ENCODE data around the gene CNNM4. TPM values are rescaled to one million over a fixed set of nuclear protein-coding genes. Genes with fewer than 3 reads are reported as not detected.

Gene CNNM4
- total RNA-seq, 2 experiments from 2014 or later: 5.1 to 5.8 TPM

DNA sequence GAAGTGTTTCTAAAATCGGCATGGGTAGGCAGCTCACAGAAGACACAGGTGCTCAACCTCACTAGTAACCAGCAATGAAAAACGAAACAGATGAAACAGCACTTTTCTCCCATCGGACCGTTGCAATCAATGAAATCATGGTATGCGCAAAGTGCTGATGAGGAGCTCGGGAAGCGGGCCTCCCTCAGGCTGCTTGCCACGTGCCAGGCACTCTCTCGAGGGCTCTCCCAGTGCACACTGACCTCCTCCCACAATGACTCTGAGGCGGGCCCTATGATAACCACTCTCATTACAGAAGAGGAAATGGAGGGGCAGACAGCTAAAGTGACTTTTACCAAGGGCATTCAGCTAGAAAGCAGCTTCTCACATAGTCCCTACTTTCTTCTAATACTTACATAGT lies 86.9 kb downstream of the CNNM4 start:
- H3K4me1 Mint-ChIP-seq (ENCODE audit: low read depth): no peaks in the 10 kb centered on the region
- no peak for TF ChIP-seq CTCF (IDR thresholded peaks at IDR 0.05)
- no peaks in the 10 kb centered on the region for H3K27me3 Mint-ChIP-seq
- POLR2A ChIA-PET: interaction anchor here (0.9 to 1.5 kb wide), 3 partner anchors 9 to 13 kb away, joined by 3 to 7 read pairs (median 4); partner anchors contain the start of gene ANKRD39
- intact Hi-C loops (cut with micrococcal nuclease): no loop called here
- H3K27ac Mint-ChIP-seq: no peak overlapping the region
- H3K4me3 Mint-ChIP-seq: no peak overlapping the region
- H3K9me3 Mint-ChIP-seq: no peaks in the 10 kb centered on the region
- H3K36me3 Mint-ChIP-seq (ENCODE audit: low read depth): peaks cover 11% of the 10 kb centered on the region
- no peak for ATAC-seq
- CTCF ChIA-PET: interaction anchor here (1.3 to 4.3 kb wide), 3 partner anchors 10 to 104 kb away, joined by 3 to 18 read pairs (median 5); partner anchors contain the start of gene ANKRD39
- DNase-seq: no peak

DNA sequence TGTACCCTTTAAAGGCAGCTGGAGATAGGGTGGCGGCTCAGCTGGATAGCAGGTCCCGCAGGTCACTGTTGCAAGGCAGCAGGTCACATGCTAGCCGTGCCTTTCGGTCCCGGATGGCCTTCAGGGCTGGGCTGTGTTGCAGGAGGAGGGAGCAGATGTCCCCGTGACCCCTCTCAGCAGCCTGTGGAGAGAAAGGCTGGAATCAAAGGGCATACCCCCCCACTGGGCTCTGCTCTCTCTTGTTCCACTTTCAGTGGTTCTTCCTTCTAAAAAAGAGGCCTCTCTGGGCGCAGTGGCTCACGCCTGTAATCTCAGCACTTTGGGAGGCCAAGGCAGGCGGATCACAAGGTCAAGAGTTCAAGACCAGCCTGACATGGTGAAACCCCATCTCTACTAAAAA lies 87.6 kb downstream of the CNNM4 start:
- Mint-ChIP-seq H3K36me3 (ENCODE audit: low read depth) (peaks cover 17% of the 10 kb centered on the region), H3K27me3 (no peaks in the 10 kb centered on the region), H3K27ac (no peak overlapping the region), H3K4me3 (no peak overlapping the region), H3K9me3 (no peaks in the 10 kb centered on the region), H3K4me1 (ENCODE audit: low read depth) (no peaks in the 10 kb centered on the region)
- POLR2A ChIA-PET: interaction anchor here (0.9 to 1.3 kb wide), 2 partner anchors 9 to 115 kb away, joined by 3 to 4 read pairs; partner anchors contain the start of gene ANKRD39
- intact Hi-C loops (cut with micrococcal nuclease): no loop called here
- ATAC-seq (no peak), DNase-seq (no peak)
- CTCF ChIA-PET: interaction anchor here (1.3 to 4.3 kb wide), 3 partner anchors 10 to 103 kb away, joined by 3 to 18 read pairs (median 5); partner anchors contain the start of gene ANKRD39
- no peak for TF ChIP-seq CTCF (IDR thresholded peaks at IDR 0.05)

- no peak for TF ChIP-seq CTCF (IDR thresholded peaks at IDR 0.05)
- Mint-ChIP-seq H3K36me3 (ENCODE audit: low read depth) (peaks cover 25% of the 10 kb centered on the region), H3K27ac (no peak overlapping the region), H3K9me3 (no peaks in the 10 kb centered on the region), H3K4me1 (ENCODE audit: low read depth) (peaks cover 16% of the 10 kb centered on the region), H3K4me3 (no peak overlapping the region), H3K27me3 (no peaks in the 10 kb centered on the region)
- CTCF ChIA-PET: interaction anchor here (1.4 to 2.5 kb wide), 2 partner anchors 9 to 98 kb away, joined by 3 to 22 read pairs; partner anchors contain the start of gene ANKRD23
- intact Hi-C loops (cut with micrococcal nuclease): no loop called here
- DNase-seq: no peak
- ATAC-seq: no peak
- POLR2A ChIA-PET: interaction anchor here (0.9 kb wide), 1 partner anchor 9 kb away, joined by 3 read pairs; the partner anchor contains the start of gene ANKRD23
Observed at GRCh38 chr2:96852667-96853066, 92.0 kb downstream of the CNNM4 start.

GRCh38 chr2:96853321-96853720 lies 92.6 kb downstream of the CNNM4 start:
- CTCF ChIA-PET: interaction anchor here (1.4 to 2.5 kb wide), 2 partner anchors 10 to 98 kb away, joined by 3 to 22 read pairs; partner anchors contain the start of gene ANKRD23
- Mint-ChIP-seq H3K4me3 (no peak overlapping the region), H3K36me3 (ENCODE audit: low read depth) (peaks cover 25% of the 10 kb centered on the region), H3K27me3 (no peaks in the 10 kb centered on the region), H3K27ac (no peak overlapping the region), H3K9me3 (no peaks in the 10 kb centered on the region), H3K4me1 (ENCODE audit: low read depth) (peaks cover 16% of the 10 kb centered on the region)
- DNase-seq (no peak), ATAC-seq (no peak)
- POLR2A ChIA-PET: interaction anchor here (0.6 to 0.9 kb wide), 2 partner anchors 10 to 301 kb away, joined by 3 read pairs; partner anchors contain the start of gene ANKRD23
- no peak for TF ChIP-seq CTCF (IDR thresholded peaks at IDR 0.05)
- intact Hi-C loops (cut with micrococcal nuclease): no loop called here

All from activated CD8-positive, alpha-beta T cell treated with anti-CD3 and anti-CD28 coated beads for 36 hours (primary cell).